CD4-positive, CD25-positive, alpha-beta regulatory T cell (primary cell): Measurements from ENCODE around the gene CEACAM16. TPM values are rescaled to one million over a fixed set of nuclear protein-coding genes. Genes with fewer than 3 reads are reported as not detected.

Experiments
- ATAC-seq, 2 donors: fragments of 150-1000 bp; cut with Tn5 transposase; one replicate each; pipeline ENCODE4 v1.10.0; 2021; ENCODE audit warnings: low read depth in 2 of 2, moderate number of reproducible peaks in 2 of 2, moderate library complexity in 1 of 2
- DNase-seq, 3 donors: peaks; one replicate each; pipeline versions ENCODE4 v3.0.0 to v3.0.0-alpha.2; 2012 to 2022; ENCODE audit warnings: mixed read lengths in 1 of 3
- H3K27ac ChIP-seq: one replicate; pipeline ENCODE4 v1.7.0; 2013; ENCODE audit warnings: mild to moderate bottlenecking, low read length; ENCODE audit not compliant: insufficient read depth, poor library complexity, severe bottlenecking
- H3K27me3 ChIP-seq: one replicate; pipeline ENCODE4 v1.7.0; 2013; ENCODE audit warnings: low read length; ENCODE audit not compliant: control insufficient read depth, insufficient read depth
- H3K36me3 ChIP-seq: one replicate; pipeline ENCODE4 v1.7.0; 2013; ENCODE audit warnings: mild to moderate bottlenecking, low read length, moderate library complexity; ENCODE audit not compliant: control insufficient read depth, insufficient read depth
- H3K4me1 ChIP-seq: 2 replicates; pipeline ENCODE4 v1.7.0; 2013; ENCODE audit warnings: mild to moderate bottlenecking, low read length; ENCODE audit not compliant: insufficient read depth, control insufficient read depth, poor library complexity, severe bottlenecking
- H3K4me3 ChIP-seq: one replicate; pipeline ENCODE4 v1.7.0; 2013; ENCODE audit warnings: low read depth, mild to moderate bottlenecking, low read length, moderate library complexity
- H3K9me3 ChIP-seq, 2 experiments: 1 replicate in 1 of 2; 2 replicates in 1 of 2; pipeline ENCODE4 v1.7.0; 2013; ENCODE audit warnings: low read length in 2 of 2, mild to moderate bottlenecking in 1 of 2, moderate library complexity in 1 of 2; ENCODE audit not compliant: control insufficient read depth in 2 of 2
- H3K27ac Mint-ChIP-seq, 3 donors: one replicate each; pipeline ENCODE4 v1.8.0; 2020 to 2022; ENCODE audit warnings: mild to moderate bottlenecking in 3 of 3, mixed read lengths in 3 of 3, moderate library complexity in 2 of 3
- H3K27me3 Mint-ChIP-seq: one replicate; pipeline ENCODE4 v1.8.0; 2022; ENCODE audit warnings: mild to moderate bottlenecking, mixed read lengths
- H3K36me3 Mint-ChIP-seq: one replicate; pipeline ENCODE4 v1.8.0; 2020; ENCODE audit warnings: mixed read lengths
- H3K4me1 Mint-ChIP-seq, 4 donors: one replicate each; pipeline ENCODE4 v1.8.0; 2020 to 2022; ENCODE audit warnings: mixed read lengths in 4 of 4, mild to moderate bottlenecking in 1 of 4
- H3K4me3 Mint-ChIP-seq, 4 donors: one replicate each; pipeline ENCODE4 v1.8.0; 2020 to 2022; ENCODE audit warnings: mild to moderate bottlenecking in 4 of 4, mixed read lengths in 4 of 4, moderate library complexity in 3 of 4
- H3K9me3 Mint-ChIP-seq, 7 donors: one replicate each; pipeline ENCODE4 v1.8.0; 2020 to 2022; ENCODE audit warnings: mixed read lengths in 7 of 7, mild to moderate bottlenecking in 3 of 7, moderate library complexity in 2 of 7
- polyA plus RNA-seq, 4 donors: library from polyadenylated mRNA; unstranded; fragments of 300-500 nt; fragmentation: Illumina TruSeq; gene quantifications; one replicate each; pipeline ENCODE4 v1.2.3, GENCODE V29; 2021
- total RNA-seq: library from RNA; stranded (reverse); gene quantifications from one replicate; pipeline ENCODE4 v1.2.3, GENCODE V29; 2022

Gene CEACAM16
- total and polyA plus RNA-seq, 5 donors from 2014 or later: not detected

DNA sequence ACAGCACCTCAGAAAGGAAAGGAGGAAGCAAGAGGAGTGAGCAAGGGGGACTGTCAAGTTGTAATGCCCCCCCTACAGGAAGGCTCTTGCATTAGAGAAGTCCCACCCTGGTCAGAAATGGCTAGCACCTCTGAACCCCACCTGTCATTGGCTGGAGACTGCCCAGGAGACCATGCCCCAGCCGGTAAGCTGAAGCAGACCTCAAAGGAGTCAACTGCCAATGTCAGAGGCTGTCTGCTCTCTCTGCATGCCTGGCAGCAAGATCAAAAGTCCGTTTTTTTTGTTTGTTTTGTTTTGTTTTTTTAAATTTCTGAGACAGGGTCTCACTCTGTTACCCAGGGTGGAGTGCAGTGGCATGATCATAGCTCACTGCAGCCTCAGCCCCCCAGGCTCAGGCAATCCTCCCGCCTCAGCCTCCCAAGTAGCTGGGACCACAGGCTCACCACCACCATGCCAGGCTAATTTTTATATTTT, 41.4 kb downstream of the CEACAM16 start:
- ATAC-seq (no peak), DNase-seq (no peak)
- H3K27me3 Mint-ChIP-seq: peaks cover 6% of the 10 kb centered on the region
- H3K4me1 Mint-ChIP-seq: peaks cover 5 to 27% (median 10%) of the 10 kb centered on the region in 4 donors
- H3K36me3 Mint-ChIP-seq: no peaks in the 10 kb centered on the region
- no peak overlapping the region for H3K27ac ChIP-seq
- H3K9me3 Mint-ChIP-seq: no peaks in the 10 kb centered on the region
- no peak overlapping the region for H3K4me3 ChIP-seq
- no peak overlapping the region for H3K4me3 Mint-ChIP-seq
- peak overlapping the region; percentile 16 to 78 (median 58) for H3K27ac Mint-ChIP-seq
- no peaks in the 10 kb centered on the region for H3K27me3 ChIP-seq
- H3K9me3 ChIP-seq: no peaks in the 10 kb centered on the region
- H3K4me1 ChIP-seq: peaks cover 6% of the 10 kb centered on the region
- H3K36me3 ChIP-seq: no peaks in the 10 kb centered on the region

GRCh38 chr19:44741258-44741731, 42.3 kb downstream of the CEACAM16 start:
- Mint-ChIP-seq H3K9me3 (no peaks in the 10 kb centered on the region), H3K27ac (peak overlapping the region; percentile 32 to 89 (median 41)), H3K27me3 (peaks cover 6% of the 10 kb centered on the region), H3K36me3 (no peaks in the 10 kb centered on the region), H3K4me3 (peak overlapping the region in 3 of 4 donors; percentile 20 to 71 (median 21)), H3K4me1 (peaks cover 5 to 29% (median 10%) of the 10 kb centered on the region in 4 donors)
- no peaks in the 10 kb centered on the region for H3K36me3 ChIP-seq
- H3K9me3 ChIP-seq: no peaks in the 10 kb centered on the region
- H3K4me1 ChIP-seq: peaks cover 6% of the 10 kb centered on the region
- H3K27me3 ChIP-seq: no peaks in the 10 kb centered on the region
- ATAC-seq (peak; percentile 35 to 65), DNase-seq (peak in 2 of 3 donors; percentile 41 to 61)
- peak overlapping the region; percentile 47 for H3K27ac ChIP-seq
- H3K4me3 ChIP-seq: no peak overlapping the region

DNA sequence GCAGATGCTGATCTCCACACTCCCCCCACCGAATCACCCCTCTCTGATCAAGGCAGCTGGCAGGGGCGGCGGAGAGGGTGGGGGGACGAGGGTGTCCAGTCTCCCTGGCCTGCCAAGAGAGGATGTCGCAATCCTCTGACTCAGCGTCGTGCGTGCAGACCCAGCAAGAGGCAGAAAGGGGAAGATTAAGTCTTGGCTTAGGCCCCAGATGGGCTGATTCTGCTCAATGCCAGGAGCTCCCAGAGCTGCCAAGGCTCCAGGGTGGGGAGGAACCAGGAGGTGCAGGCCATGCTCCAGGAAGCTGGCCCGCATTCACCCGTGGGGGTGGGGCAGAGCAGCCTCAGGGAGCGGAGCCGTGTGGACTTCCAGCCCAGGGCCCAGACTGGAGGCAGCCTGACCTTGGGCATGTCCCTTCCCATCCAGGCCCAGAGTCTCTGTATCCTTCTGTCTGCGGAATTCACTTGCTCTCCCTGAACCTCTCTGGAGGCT, 42.9 kb downstream of the CEACAM16 start:
- H3K27ac Mint-ChIP-seq: peak overlapping the region; percentile 32 to 89 (median 80)
- Histone ChIP-seq H3K4me3 (no peak overlapping the region), H3K36me3 (no peaks in the 10 kb centered on the region), H3K27ac (peak overlapping the region; percentile 47), H3K9me3 (no peaks in the 10 kb centered on the region), H3K4me1 (peaks cover 9% of the 10 kb centered on the region), H3K27me3 (no peaks in the 10 kb centered on the region)
- ATAC-seq (peak; percentile 32 to 53), DNase-seq (no peak)
- no peaks in the 10 kb centered on the region for H3K36me3 Mint-ChIP-seq
- peaks cover 5 to 33% (median 11%) of the 10 kb centered on the region in 4 donors for H3K4me1 Mint-ChIP-seq
- no peaks in the 10 kb centered on the region for H3K9me3 Mint-ChIP-seq
- peaks cover 6% of the 10 kb centered on the region for H3K27me3 Mint-ChIP-seq
- peak overlapping the region in 1 of 4 donors; percentile 20 for H3K4me3 Mint-ChIP-seq

DNA sequence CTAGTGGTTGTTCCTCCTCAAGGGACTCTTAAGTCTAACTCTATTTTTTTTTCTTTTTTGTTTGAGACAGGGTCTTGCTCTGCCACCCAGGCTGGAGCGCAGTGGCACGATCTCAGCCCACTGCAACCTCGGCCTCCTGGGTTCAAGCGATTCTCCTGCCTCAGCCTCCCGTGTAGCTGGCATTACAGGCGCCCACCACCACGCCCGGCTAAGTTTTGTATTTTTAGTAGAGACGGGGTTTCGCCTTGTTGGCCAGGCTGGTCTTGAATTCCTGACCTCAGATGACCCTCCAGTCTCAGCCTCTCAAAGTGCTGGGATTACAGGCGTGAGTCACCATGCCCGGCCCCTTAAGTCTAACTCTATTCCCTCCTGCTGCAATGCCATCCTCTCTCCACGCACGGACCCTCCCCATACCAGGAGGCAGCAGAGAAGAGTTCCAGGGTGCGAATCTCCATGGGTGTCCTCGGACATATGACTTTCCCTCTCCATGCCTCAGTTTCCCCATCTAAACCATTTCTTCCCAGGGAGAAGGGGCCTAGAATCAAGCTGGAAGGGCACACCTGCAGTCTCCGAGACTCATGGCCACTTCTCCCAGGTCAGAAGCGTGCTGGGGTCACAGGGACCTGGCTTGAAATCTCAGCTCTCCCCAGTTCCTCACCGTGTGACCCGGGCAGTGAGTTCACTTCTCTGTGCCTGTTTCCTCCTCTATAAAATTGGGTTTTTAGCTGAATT, 43.5 kb downstream of the CEACAM16 start:
- Histone ChIP-seq H3K27ac (peak overlapping the region; percentile 15), H3K27me3 (no peaks in the 10 kb centered on the region), H3K9me3 (no peaks in the 10 kb centered on the region), H3K4me1 (peaks cover 16% of the 10 kb centered on the region), H3K4me3 (no peak overlapping the region), H3K36me3 (no peaks in the 10 kb centered on the region)
- DNase-seq (no peak), ATAC-seq (no peak)
- no peaks in the 10 kb centered on the region for H3K36me3 Mint-ChIP-seq
- H3K4me3 Mint-ChIP-seq: peak overlapping the region in 3 of 4 donors; percentile 20 to 57 (median 27)
- H3K4me1 Mint-ChIP-seq: peaks cover 6 to 37% (median 14%) of the 10 kb centered on the region in 4 donors
- H3K9me3 Mint-ChIP-seq: no peaks in the 10 kb centered on the region
- peak overlapping the region; percentile 71 to 89 (median 80) for H3K27ac Mint-ChIP-seq
- H3K27me3 Mint-ChIP-seq: peaks cover 6% of the 10 kb centered on the region

GRCh38 chr19:44744871-44745332, 46.0 kb downstream of the CEACAM16 start:
- H3K4me3 Mint-ChIP-seq: peak overlapping the region in 1 of 4 donors; percentile 86
- no peak for ATAC-seq
- peak overlapping the region in 2 of 3 donors; percentile 75 to 87 for H3K27ac Mint-ChIP-seq
- no peaks in the 10 kb centered on the region for H3K9me3 Mint-ChIP-seq
- H3K36me3 Mint-ChIP-seq: no peaks in the 10 kb centered on the region
- H3K4me1 Mint-ChIP-seq: peaks cover 10 to 51% (median 22%) of the 10 kb centered on the region in 4 donors
- Histone ChIP-seq H3K36me3 (no peaks in the 10 kb centered on the region), H3K4me3 (no peak overlapping the region), H3K4me1 (peaks cover 32% of the 10 kb centered on the region), H3K27me3 (no peaks in the 10 kb centered on the region), H3K27ac (peak overlapping the region; percentile 33), H3K9me3 (no peaks in the 10 kb centered on the region)
- H3K27me3 Mint-ChIP-seq: no peaks in the 10 kb centered on the region
- DNase-seq: no peak

DNA sequence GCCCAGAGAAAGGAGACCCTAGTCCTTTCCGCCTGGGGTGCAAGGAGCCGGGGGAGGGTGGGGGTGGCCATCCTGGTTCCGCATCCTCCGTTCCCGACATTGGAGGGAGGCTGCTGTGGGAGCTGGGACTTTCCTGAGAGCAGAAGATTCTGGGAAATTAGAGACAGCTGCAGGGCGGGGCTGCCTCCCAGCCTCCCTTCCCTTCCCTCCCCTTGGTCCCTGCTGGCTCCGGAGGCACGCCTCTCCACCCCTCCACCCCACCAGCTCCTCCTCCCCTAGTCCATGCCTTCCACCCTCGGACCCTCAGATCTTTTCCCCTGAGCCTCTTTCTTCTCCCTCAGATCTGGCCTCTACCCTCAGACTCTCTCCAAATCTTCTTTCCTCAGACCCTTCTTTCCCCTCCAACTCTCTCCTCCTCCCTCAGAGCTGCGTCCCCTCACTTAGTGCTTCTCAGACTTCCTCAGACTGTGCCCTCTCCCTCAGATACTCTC, 46.4 kb downstream of the CEACAM16 start:
- DNase-seq: no peak
- no peak for ATAC-seq
- Histone ChIP-seq H3K36me3 (no peaks in the 10 kb centered on the region), H3K27me3 (no peaks in the 10 kb centered on the region), H3K4me3 (no peak overlapping the region), H3K4me1 (peaks cover 34% of the 10 kb centered on the region), H3K27ac (peak overlapping the region; percentile 94), H3K9me3 (no peaks in the 10 kb centered on the region)
- Mint-ChIP-seq H3K27me3 (no peaks in the 10 kb centered on the region), H3K4me1 (peaks cover 6 to 54% (median 24%) of the 10 kb centered on the region in 4 donors), H3K4me3 (peak overlapping the region in 3 of 4 donors; percentile 55 to 89 (median 56)), H3K36me3 (no peaks in the 10 kb centered on the region), H3K27ac (peak overlapping the region in 2 of 3 donors; percentile 94 to 98), H3K9me3 (no peaks in the 10 kb centered on the region)

GRCh38 chr19:44745887-44746600, 47.1 kb downstream of the CEACAM16 start:
- Mint-ChIP-seq H3K9me3 (no peaks in the 10 kb centered on the region), H3K27me3 (no peaks in the 10 kb centered on the region), H3K4me3 (peak overlapping the region; percentile 65 to 97 (median 81)), H3K4me1 (peaks cover 5 to 56% (median 29%) of the 10 kb centered on the region in 4 donors), H3K36me3 (no peaks in the 10 kb centered on the region), H3K27ac (peak overlapping the region; percentile 2 to 98 (median 94))
- ATAC-seq (no peak), DNase-seq (no peak)
- Histone ChIP-seq H3K27me3 (no peaks in the 10 kb centered on the region), H3K4me3 (no peak overlapping the region), H3K9me3 (no peaks in the 10 kb centered on the region), H3K27ac (peak overlapping the region; percentile 94), H3K4me1 (peaks cover 40% of the 10 kb centered on the region), H3K36me3 (peaks cover 3% of the 10 kb centered on the region)
